Measurements from ENCODE around the gene CIAO3. TPM values are rescaled to one million over a fixed set of nuclear protein-coding genes. Genes with fewer than 3 reads are reported as not detected.

The CIAO3 gene
- total and polyA plus RNA-seq, 4 experiments from 2014 or later: 10.8 to 58.2 (median 42.1) TPM

DNA sequence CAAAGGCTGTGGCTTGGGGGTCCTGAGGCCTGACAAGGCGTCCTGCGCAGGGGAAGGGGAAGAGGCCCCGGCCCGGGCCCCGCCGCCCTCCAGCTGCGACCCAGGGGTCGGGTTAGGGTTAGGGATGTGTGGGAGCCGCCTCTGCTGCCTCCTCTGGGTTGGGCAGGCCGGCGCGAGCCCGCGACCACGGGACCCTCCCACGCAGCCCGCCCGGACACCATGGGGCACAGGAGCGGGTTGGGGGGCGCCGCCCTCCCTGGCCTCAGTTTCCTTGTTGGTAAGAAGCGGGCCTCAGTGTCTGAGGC, 386 bp downstream of the CIAO3 start:
- H3K9me3 Mint-ChIP-seq: no peaks in the 10 kb centered on the region
- ChIA-PET CTCF (ENCODE audit: partially characterized antibody) (interaction anchor here (1.0 to 4.3 kb wide), 5 partner anchors 19 to 30 kb away, joined by 3 to 27 read pairs (median 7); partner anchors contain the start of genes ANTKMT and METRN), POLR2A (ENCODE audit: partially characterized antibody) (interaction anchor here (0.6 to 2.2 kb wide), 8 partner anchors 10 to 45 kb away, joined by 3 to 21 read pairs (median 8); partner anchors contain the start of genes ANTKMT, CCDC78, HAGHL and METRN)
- no peaks in the 10 kb centered on the region for H3K27me3 Mint-ChIP-seq
- Histone ChIP-seq H3K36me3 (ENCODE audit: insufficient read depth, low read length) (peaks cover 19% of the 10 kb centered on the region), H3K9me3 (ENCODE audit: control insufficient read depth in 1 of 2, low read length in 2 of 2) (no peaks in the 10 kb centered on the region), H3K4me3 (ENCODE audit: low read length in 2 of 2) (peak overlapping the region in 1 of 2 donors; percentile 73), H3K27me3 (ENCODE audit: insufficient read depth, low read length) (no peaks in the 10 kb centered on the region), H3K4me1 (ENCODE audit: insufficient read depth, low read length) (peaks cover 10% of the 10 kb centered on the region), H3K27ac (ENCODE audit: low read depth, low read length) (peak overlapping the region; percentile 85)
- peaks cover 3 to 10% of the 10 kb centered on the region in 2 donors for H3K36me3 Mint-ChIP-seq
- intact Hi-C loops (cut with micrococcal nuclease): loop anchor here (2.0 kb wide), 2 partner anchors 14 to 48 kb away; partner anchors contain the start of genes CCDC78, CHTF18, HAGHL and RPUSD1
- H3K4me3 Mint-ChIP-seq: peak overlapping the region; percentile 69 to 88 (median 76)
- peaks cover 0 to 12% (median 1%) of the 10 kb centered on the region in 4 donors for H3K4me1 Mint-ChIP-seq
- H3K27ac Mint-ChIP-seq: peak overlapping the region in 4 of 7 donors; percentile 47 to 68 (median 58)
- DNase-seq: no peak

DNA sequence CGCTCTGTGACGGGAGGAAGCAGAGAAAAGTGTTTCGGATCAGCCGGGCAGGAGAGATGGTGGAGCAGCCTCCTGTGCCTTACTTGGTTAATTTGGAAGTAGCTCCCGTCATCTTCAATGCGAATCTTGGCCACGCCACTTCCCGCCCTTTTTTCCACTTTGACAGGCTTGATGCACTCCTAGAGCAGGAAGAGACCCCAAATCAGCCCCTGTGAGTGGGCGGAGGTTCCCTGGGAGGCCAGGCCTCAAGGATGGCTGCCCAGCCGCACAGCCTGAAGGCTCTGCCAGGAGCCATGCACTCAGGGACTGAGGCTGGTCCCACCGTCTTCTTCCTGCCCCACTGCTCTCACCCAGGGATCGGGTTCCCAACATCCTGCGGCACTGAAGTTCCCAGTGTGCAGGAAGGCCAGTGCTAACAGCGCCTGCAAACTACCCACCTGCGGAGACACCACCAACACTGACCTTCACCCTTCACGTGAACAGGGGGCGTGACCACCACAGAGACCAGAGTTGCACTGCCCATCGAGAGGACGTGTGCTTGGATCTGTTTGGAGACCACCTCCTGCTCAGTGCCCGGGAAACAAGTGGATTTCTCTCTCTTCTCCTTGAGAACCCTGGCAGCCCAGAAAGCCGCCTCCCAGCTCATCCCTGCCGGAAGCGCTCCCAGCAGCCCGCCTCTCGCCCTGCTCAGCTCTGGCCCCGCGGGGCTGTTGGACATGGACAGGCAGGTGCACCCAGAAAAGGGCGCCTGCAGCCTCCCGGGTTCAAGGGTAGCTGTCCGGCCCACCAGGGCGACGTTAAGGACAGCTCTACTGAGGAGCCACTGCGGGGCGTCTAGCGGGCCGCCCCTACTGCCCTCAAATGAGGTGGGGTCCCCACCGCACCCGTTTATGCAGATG, 988 bp downstream of the CIAO3 start:
- CTCF ChIA-PET (ENCODE audit: partially characterized antibody): interaction anchor here (1.0 to 4.3 kb wide), 6 partner anchors 19 to 29 kb away, joined by 3 to 27 read pairs (median 7); partner anchors contain the start of genes ANTKMT and METRN
- no peaks in the 10 kb centered on the region for H3K9me3 ChIP-seq (ENCODE audit: control insufficient read depth in 1 of 2, low read length in 2 of 2)
- Mint-ChIP-seq H3K27me3 (no peaks in the 10 kb centered on the region), H3K9me3 (no peaks in the 10 kb centered on the region), H3K4me1 (peaks cover 0 to 15% (median 1%) of the 10 kb centered on the region in 4 donors), H3K36me3 (peaks cover 3 to 14% of the 10 kb centered on the region in 2 donors), H3K4me3 (peak overlapping the region; percentile 53 to 88 (median 66)), H3K27ac (peak overlapping the region in 4 of 7 donors; percentile 7 to 60 (median 26))
- no peaks in the 10 kb centered on the region for H3K27me3 ChIP-seq (ENCODE audit: insufficient read depth, low read length)
- H3K36me3 ChIP-seq (ENCODE audit: insufficient read depth, low read length): peaks cover 24% of the 10 kb centered on the region
- peaks cover 10% of the 10 kb centered on the region for H3K4me1 ChIP-seq (ENCODE audit: insufficient read depth, low read length)
- POLR2A ChIA-PET (ENCODE audit: partially characterized antibody): interaction anchor here (0.6 to 2.2 kb wide), 7 partner anchors 12 to 46 kb away, joined by 3 to 21 read pairs (median 9); partner anchors contain the start of genes ANTKMT, CCDC78, HAGHL and METRN
- peak overlapping the region; percentile 85 for H3K27ac ChIP-seq (ENCODE audit: low read depth, low read length)
- no peak for DNase-seq
- H3K4me3 ChIP-seq (ENCODE audit: low read length in 2 of 2): peak overlapping the region in 1 of 2 donors; percentile 73
- intact Hi-C loops (cut with micrococcal nuclease): loop anchor here (2.0 kb wide), 2 partner anchors 13 to 49 kb away; partner anchors contain the start of genes CCDC78, CHTF18, HAGHL and RPUSD1

DNA sequence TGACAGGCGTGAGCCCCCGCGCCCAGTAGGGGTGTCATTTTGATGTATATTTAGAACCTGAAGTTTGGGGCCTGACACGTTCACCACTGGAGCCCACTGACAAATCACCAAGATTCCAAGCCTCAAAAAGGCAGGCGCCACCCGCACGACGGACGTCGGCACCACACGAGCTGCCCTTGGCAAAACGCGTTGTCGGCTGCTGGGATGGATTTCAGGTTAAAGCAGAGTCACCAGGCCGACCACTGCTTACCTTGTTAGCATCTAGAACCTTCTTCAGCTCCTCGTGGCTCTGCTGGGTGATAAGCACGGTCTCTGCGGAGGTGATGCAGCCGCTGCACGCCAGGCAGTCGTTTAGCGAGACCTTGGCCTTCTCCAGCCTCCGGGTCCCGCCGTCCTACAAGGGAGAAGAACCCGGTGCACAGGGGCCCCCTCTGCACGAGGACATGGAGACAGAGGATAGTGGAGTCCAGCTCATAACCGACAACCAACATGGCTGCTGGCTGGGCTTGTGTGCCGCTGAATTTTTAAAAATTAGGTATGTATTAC, 3.8 kb downstream of the CIAO3 start:
- H3K27ac Mint-ChIP-seq: no peak overlapping the region
- no peaks in the 10 kb centered on the region for H3K27me3 Mint-ChIP-seq
- H3K4me3 ChIP-seq (ENCODE audit: low read length in 2 of 2): no peak overlapping the region

DNA sequence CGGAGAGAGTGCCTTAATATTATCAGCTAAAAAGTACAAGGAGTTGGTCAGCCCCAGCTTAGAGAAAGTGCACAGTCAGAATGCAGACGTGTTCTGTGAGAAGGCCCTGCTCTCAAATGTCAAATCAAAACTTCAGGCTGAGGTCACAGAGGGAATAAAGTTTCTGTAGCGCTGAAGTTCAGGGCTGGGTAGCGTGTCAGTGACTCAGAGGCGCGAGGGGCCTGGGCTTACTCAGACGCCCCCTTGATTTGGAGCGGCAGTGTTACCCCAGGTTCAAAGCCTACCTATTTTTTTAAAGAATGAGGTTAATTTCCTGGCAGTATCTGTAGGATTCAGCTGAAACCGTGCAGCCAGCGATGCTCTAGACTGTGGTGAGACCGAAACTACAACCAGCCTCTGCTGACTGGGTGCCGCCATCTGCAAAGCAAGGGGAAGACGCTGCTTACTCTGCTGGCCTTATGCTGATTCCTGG, 4.8 kb downstream of the CIAO3 start:
- Histone ChIP-seq H3K27ac (ENCODE audit: low read depth, low read length) (no peak overlapping the region), H3K4me3 (ENCODE audit: low read length in 2 of 2) (no peak overlapping the region), H3K4me1 (ENCODE audit: insufficient read depth, low read length) (peaks cover 10% of the 10 kb centered on the region), H3K36me3 (ENCODE audit: insufficient read depth, low read length) (peaks cover 38% of the 10 kb centered on the region), H3K27me3 (ENCODE audit: insufficient read depth, low read length) (no peaks in the 10 kb centered on the region), H3K9me3 (ENCODE audit: control insufficient read depth in 1 of 2, low read length in 2 of 2) (no peaks in the 10 kb centered on the region)
- CTCF ChIA-PET (ENCODE audit: partially characterized antibody): interaction anchor here (1.1 to 2.1 kb wide), 4 partner anchors 16 to 26 kb away, joined by 3 to 14 read pairs (median 5); no protein-coding TSS in a partner anchor
- peaks cover 0 to 15% (median 1%) of the 10 kb centered on the region in 4 donors for H3K4me1 Mint-ChIP-seq
- peaks cover 3 to 21% of the 10 kb centered on the region in 2 donors for H3K36me3 Mint-ChIP-seq
- POLR2A ChIA-PET (ENCODE audit: partially characterized antibody): interaction anchor here (0.6 to 3.5 kb wide), 7 partner anchors 8 to 51 kb away, joined by 3 to 15 read pairs (median 5); partner anchors contain the start of genes CCDC78 and HAGHL
- H3K27me3 Mint-ChIP-seq: no peaks in the 10 kb centered on the region
- H3K9me3 Mint-ChIP-seq: no peaks in the 10 kb centered on the region
- no peak for DNase-seq
- H3K27ac Mint-ChIP-seq: peak overlapping the region in 1 of 7 donors; percentile 17
- H3K4me3 Mint-ChIP-seq: no peak overlapping the region
- intact Hi-C loops (cut with micrococcal nuclease): no loop called here

More for the DNA sequence above, 3.8 kb downstream of the CIAO3 start:
- Histone ChIP-seq H3K27ac (ENCODE audit: low read depth, low read length) (no peak overlapping the region), H3K27me3 (ENCODE audit: insufficient read depth, low read length) (no peaks in the 10 kb centered on the region), H3K36me3 (ENCODE audit: insufficient read depth, low read length) (peaks cover 38% of the 10 kb centered on the region), H3K4me1 (ENCODE audit: insufficient read depth, low read length) (peaks cover 10% of the 10 kb centered on the region), H3K9me3 (ENCODE audit: control insufficient read depth in 1 of 2, low read length in 2 of 2) (no peaks in the 10 kb centered on the region)
- H3K4me3 Mint-ChIP-seq: no peak overlapping the region
- peaks cover 3 to 20% of the 10 kb centered on the region in 2 donors for H3K36me3 Mint-ChIP-seq
- H3K9me3 Mint-ChIP-seq: no peaks in the 10 kb centered on the region
- no peak for DNase-seq
- intact Hi-C loops (cut with micrococcal nuclease): no loop called here
- peaks cover 0 to 15% (median 1%) of the 10 kb centered on the region in 4 donors for H3K4me1 Mint-ChIP-seq
- ChIA-PET CTCF (ENCODE audit: partially characterized antibody) (interaction anchor here (0.6 to 2.1 kb wide), 6 partner anchors 17 to 27 kb away, joined by 3 to 14 read pairs (median 3); partner anchors contain the start of gene METRN), POLR2A (ENCODE audit: partially characterized antibody) (interaction anchor here (0.8 to 3.5 kb wide), 4 partner anchors 9 to 50 kb away, joined by 3 to 15 read pairs (median 5); partner anchors contain the start of genes CCDC78, HAGHL and METRN)

DNA sequence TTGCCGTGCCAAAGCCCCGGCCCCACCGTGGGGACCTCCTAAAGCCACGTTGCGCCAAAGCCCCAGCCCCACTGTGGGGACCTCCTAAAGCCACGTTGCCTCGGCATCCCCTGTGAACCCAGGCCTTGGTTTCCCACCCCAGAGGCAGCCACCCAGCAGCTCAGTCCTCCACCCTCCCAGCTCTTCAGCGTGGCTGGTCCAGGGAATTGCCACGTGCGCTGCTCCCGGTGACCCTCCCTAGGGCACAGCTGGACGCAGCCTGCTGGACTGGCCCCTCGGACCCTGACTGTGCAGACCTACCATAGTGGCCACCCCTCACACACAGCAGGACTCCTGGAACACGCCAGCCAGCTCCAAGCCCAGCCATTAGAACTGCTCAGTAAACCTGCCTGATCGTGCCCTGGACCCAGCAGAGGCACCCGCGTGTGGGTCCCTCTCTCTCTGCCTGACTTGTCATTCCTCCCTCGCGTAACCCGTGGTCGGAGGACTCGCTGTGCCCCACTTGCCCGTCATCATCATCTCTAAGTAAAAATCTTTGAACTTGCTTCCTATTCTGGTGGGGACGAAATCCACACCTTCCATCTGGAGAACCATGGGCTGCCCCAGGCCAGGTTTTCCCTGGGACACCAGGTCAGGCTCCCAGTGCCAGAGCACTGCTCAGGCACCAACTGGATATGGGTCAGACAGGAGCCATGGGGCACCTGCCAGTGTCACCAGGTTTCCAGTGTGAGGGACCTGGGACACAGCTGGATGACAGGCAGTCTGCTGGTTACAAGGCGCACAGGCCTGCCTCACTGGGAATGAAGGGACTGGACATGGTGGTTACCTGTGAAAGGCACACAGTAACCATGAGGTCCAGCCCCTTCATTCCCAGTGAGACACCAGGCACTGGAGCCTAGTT, 5.6 kb downstream of the CIAO3 start:
- CTCF ChIA-PET (ENCODE audit: partially characterized antibody): interaction anchor here (2.0 to 2.1 kb wide), 2 partner anchors 19 to 22 kb away, joined by 7 to 14 read pairs; no protein-coding TSS in a partner anchor
- Mint-ChIP-seq H3K4me3 (no peak overlapping the region), H3K4me1 (peaks cover 0 to 15% (median 1%) of the 10 kb centered on the region in 4 donors), H3K36me3 (peaks cover 3 to 21% of the 10 kb centered on the region in 2 donors), H3K9me3 (no peaks in the 10 kb centered on the region), H3K27ac (peak overlapping the region in 1 of 7 donors; percentile 50), H3K27me3 (no peaks in the 10 kb centered on the region)
- Histone ChIP-seq H3K4me3 (ENCODE audit: low read length in 2 of 2) (no peak overlapping the region), H3K27ac (ENCODE audit: low read depth, low read length) (no peak overlapping the region), H3K36me3 (ENCODE audit: insufficient read depth, low read length) (peaks cover 38% of the 10 kb centered on the region), H3K9me3 (ENCODE audit: control insufficient read depth in 1 of 2, low read length in 2 of 2) (no peaks in the 10 kb centered on the region), H3K4me1 (ENCODE audit: insufficient read depth, low read length) (peaks cover 8% of the 10 kb centered on the region), H3K27me3 (ENCODE audit: insufficient read depth, low read length) (no peaks in the 10 kb centered on the region)
- intact Hi-C loops (cut with micrococcal nuclease): no loop called here
- no peak for DNase-seq
- POLR2A ChIA-PET (ENCODE audit: partially characterized antibody): interaction anchor here (0.8 to 3.5 kb wide), 6 partner anchors 7 to 52 kb away, joined by 3 to 15 read pairs (median 4); partner anchors contain the start of genes CCDC78 and HAGHL

Data from CD4-positive, alpha-beta memory T cell (primary cell).